B cell (primary cell): Measurements from ENCODE around the gene ST8SIA6. TPM values are rescaled to one million over a fixed set of nuclear protein-coding genes. Genes with fewer than 3 reads are reported as not detected.
A peak's percentile ranks its signal among the peaks of the same experiment; 100 is the strongest.

Experiments
- ATAC-seq: fragments of 200-7000 bp; cut with Tn5 transposase; one replicate; pipeline ENCODE4 v1.10.0; 2021; ENCODE audit warnings: low read depth, mild to moderate bottlenecking, moderate number of reproducible peaks, moderate library complexity
- CTCF ChIA-PET: fragments of 350-600 bp; sonication (Branson Sonifier 250); formaldehyde crosslinking; loops from one replicate; lab custom pipeline; 2021; ENCODE audit warnings: antibody characterized with exemption, inconsistent platforms; lab: Charles Lee
- POLR2A ChIA-PET: fragments of 350-600 bp; sonication (Branson Sonifier 250); formaldehyde crosslinking; loops from one replicate; lab custom pipeline; 2021; ENCODE audit warnings: antibody characterized with exemption; lab: Charles Lee
- DNase-seq: peaks from one replicate; pipeline ENCODE4 v3.0.0; 2013
- H2AFZ ChIP-seq: 2 replicates; pipeline ENCODE4 v1.6.1; 2012; ENCODE audit warnings: mild to moderate bottlenecking, low read depth, low read length; ENCODE audit not compliant: insufficient read depth, poor library complexity, severe bottlenecking
- H3K27ac ChIP-seq, 2 donors: 1 replicate in 1 of 2; 2 replicates in 1 of 2; pipeline ENCODE4 v1.5.1; 2012 to 2013; ENCODE audit warnings: low read length in 2 of 2, mild to moderate bottlenecking in 2 of 2, moderate library complexity in 1 of 2
- H3K27me3 ChIP-seq, 4 experiments: fragments of 200-600 bp in 1 of 4; sonication (generic) in 1 of 4; replicated peaks in 1 of 4; 1 replicate in 2 of 4; 2 replicates in 2 of 4; pipeline versions ENCODE4 v1.6.1 to v1.7.0; 2013 to 2016; ENCODE audit warnings: low read length in 3 of 4, mild to moderate bottlenecking in 2 of 4, mixed read lengths in 1 of 4, moderate library complexity in 1 of 4; ENCODE audit not compliant: insufficient read depth in 4 of 4, control insufficient read depth in 3 of 4; ENCODE audit errors: control extremely low read depth in 1 of 4
- H3K36me3 ChIP-seq, 2 experiments: replicated peaks in 1 of 2; 1 replicate in 1 of 2; 2 replicates in 1 of 2; pipeline versions ENCODE4 v1.6.1 to v1.7.1; 2013; ENCODE audit warnings: low read length in 1 of 2; ENCODE audit not compliant: insufficient read depth in 2 of 2, control insufficient read depth in 1 of 2; ENCODE audit errors: control extremely low read depth in 1 of 2, extremely low read depth in 1 of 2
- H3K4me1 ChIP-seq, 2 donors: fragments of 200-600 bp in 1 of 2; sonication (generic) in 1 of 2; 1 replicate in 1 of 2; 2 replicates in 1 of 2; pipeline versions ENCODE4 v1.5.1 to v1.6.1; 2013 to 2017; ENCODE audit warnings: low read length in 2 of 2; ENCODE audit not compliant: control insufficient read depth in 2 of 2, insufficient read depth in 2 of 2
- H3K4me2 ChIP-seq: replicated peaks from 2 replicates; pipeline ENCODE3; 2012; ENCODE audit warnings: mild to moderate bottlenecking, low read depth, low read length; ENCODE audit not compliant: poor library complexity, severe bottlenecking
- H3K4me3 ChIP-seq, 5 experiments: fragments of 200-600 bp in 1 of 5; sonication (generic) in 1 of 5; 1 replicate in 3 of 5; 2 replicates in 2 of 5; pipeline versions ENCODE4 v1.5.1 to v1.7.0; 2011 to 2016; ENCODE audit warnings: low read length in 4 of 5, mild to moderate bottlenecking in 4 of 5, low read depth in 2 of 5, control low read depth in 1 of 5, moderate library complexity in 1 of 5; ENCODE audit not compliant: insufficient read depth in 1 of 5; ENCODE audit errors: control extremely low read depth in 1 of 5, extremely low read depth in 1 of 5
- H3K79me2 ChIP-seq: fragments of 200-600 bp; sonication (generic); one replicate; pipeline ENCODE4 v1.6.0; 2016; ENCODE audit warnings: low read length; ENCODE audit not compliant: control insufficient read depth, insufficient read depth
- H3K9ac ChIP-seq: fragments of 200-600 bp; sonication (generic); 2 replicates; pipeline ENCODE4 v1.6.1; 2017; ENCODE audit warnings: mild to moderate bottlenecking, low read length, moderate library complexity
- H3K9me3 ChIP-seq, 3 donors: one replicate each; pipeline versions ENCODE4 v1.6.1 to v1.7.1; 2013; ENCODE audit warnings: low read length in 2 of 3; ENCODE audit not compliant: control insufficient read depth in 2 of 3, insufficient read depth in 1 of 3; ENCODE audit errors: control extremely low read depth in 1 of 3
- H4K20me1 ChIP-seq: 2 replicates; pipeline ENCODE4 v1.6.0; 2012; ENCODE audit warnings: mild to moderate bottlenecking, low read length; ENCODE audit not compliant: insufficient read depth, control insufficient read depth, poor library complexity, severe bottlenecking
- H3K27ac Mint-ChIP-seq: one replicate; pipeline ENCODE4 v1.8.0; 2021; ENCODE audit warnings: mixed read lengths
- H3K27me3 Mint-ChIP-seq: one replicate; pipeline ENCODE4 v1.8.0; 2021; ENCODE audit warnings: mixed read lengths
- H3K4me1 Mint-ChIP-seq: one replicate; pipeline ENCODE4 v1.8.0; 2021; ENCODE audit warnings: mixed read lengths
- H3K4me3 Mint-ChIP-seq: one replicate; pipeline ENCODE4 v1.8.0; 2021; ENCODE audit warnings: mixed read lengths
- H3K9me3 Mint-ChIP-seq: one replicate; pipeline ENCODE4 v1.8.0; 2022; ENCODE audit warnings: mixed read lengths; ENCODE audit not compliant: insufficient read depth
- CTCF ChIP-seq: fragments of 200-600 bp; IDR thresholded peaks from one replicate; pipeline ENCODE4 v1.8.0; 2022; ENCODE audit warnings: antibody characterized with exemption, mild to moderate bottlenecking
- EZH2 ChIP-seq: IDR thresholded peaks from 2 replicates; pipeline ENCODE4 v1.6.1; 2012; ENCODE audit warnings: borderline replicate concordance, low read depth, mild to moderate bottlenecking, moderate library complexity, low read length; ENCODE audit not compliant: insufficient read depth, poor library complexity, severe bottlenecking
- WGBS: methylation state at CpG from one replicate; pipeline ENCODE4 v1.1.5; 2013; ENCODE audit warnings: missing lambda C conversion rate; ENCODE audit not compliant: insufficient coverage; 5-methylcytosine and 5-hydroxymethylcytosine counted together
- intact Hi-C: fragments of 100-400 bp; cut with micrococcal nuclease; formaldehyde crosslinking; loops from one replicate; pipeline ENCODE4 v1.10.0; 2022
- polyA minus RNA-seq: library from RNA; depleted of rRNA, polyadenylated mRNA; stranded (reverse); fragments of >200 nt; gene quantifications from 2 replicates; pipeline ENCODE4 v1.2.3, GENCODE V29; 2012
- polyA plus RNA-seq: library from polyadenylated mRNA; depleted of rRNA; stranded (reverse); fragments of >200 nt; gene quantifications from 2 replicates; pipeline ENCODE4 v1.2.3, GENCODE V29; 2012
- total RNA-seq, 2 donors: library from RNA; stranded (reverse); fragments of 120-200 nt in 1 of 2; gene quantifications; 1 replicate in 1 of 2; 2 replicates in 1 of 2; pipeline versions ENCODE4 v1.2.3 to v1.2.4, GENCODE V29; 2013 to 2022

Gene ST8SIA6
- total RNA-seq (not detected in 2 replicates), polyA plus RNA-seq (0.04 TPM in 1 of 2 replicates, not detected in the other), polyA minus RNA-seq (not detected in 2 replicates)
- total RNA-seq (2013) = 0.44 TPM

GRCh38 chr10:17454161-17455014, at the start of gene ST8SIA6:
Gene ST8SIA6 (minus strand): TSS chr10:17454595. CDS start chr10:17454255, 340 bp downstream.
- WGBS = under 1% methylated on average over 90 of the region's 91 CpGs
- DNase-seq (no peak), ATAC-seq (no peak)
- TF ChIP-seq CTCF (no peak), EZH2 (no peak)
- Histone ChIP-seq H3K79me2 (no peaks in the 10 kb centered on the region), H4K20me1 (no peaks in the 10 kb centered on the region), H2AFZ (peak within 1 kb of the TSS; percentile 46), H3K4me1 (peaks cover 10 to 21% of the 10 kb centered on the region in 2 donors), H3K9ac (no peak within 1 kb of the TSS), H3K27ac (no peak within 1 kb of the TSS), H3K9me3 (no peaks in the 10 kb centered on the region), H3K27me3 (peaks cover 0 to 32% (median 25%) of the 10 kb centered on the region in 4 experiments), H3K36me3 (no peaks in the 10 kb centered on the region), H3K4me2 (peak within 1 kb of the TSS; percentile 69), H3K4me3 (no peak within 1 kb of the TSS)
- ChIA-PET CTCF (no interaction called here), POLR2A (no interaction called here)
- Mint-ChIP-seq H3K27me3 (peaks cover 54% of the 10 kb centered on the region), H3K4me3 (peak within 1 kb of the TSS; percentile 74), H3K4me1 (peaks cover 16% of the 10 kb centered on the region), H3K9me3 (peaks cover 3% of the 10 kb centered on the region), H3K27ac (no peak within 1 kb of the TSS)
- intact Hi-C loops = no loop called here

- Mint-ChIP-seq H3K27ac (no peak overlapping the region), H3K9me3 (peaks cover 3% of the 10 kb centered on the region), H3K4me1 (no peaks in the 10 kb centered on the region), H3K4me3 (no peak overlapping the region), H3K27me3 (peaks cover 8% of the 10 kb centered on the region)
- Histone ChIP-seq H3K79me2 (no peaks in the 10 kb centered on the region), H3K27ac (no peak overlapping the region), H3K4me1 (no peaks in the 10 kb centered on the region), H3K4me3 (no peak overlapping the region), H2AFZ (no peak overlapping the region), H4K20me1 (no peaks in the 10 kb centered on the region), H3K9ac (no peak overlapping the region), H3K4me2 (no peak overlapping the region), H3K36me3 (no peaks in the 10 kb centered on the region), H3K27me3 (no peaks in the 10 kb centered on the region), H3K9me3 (peaks cover 0 to 2% (median 0%) of the 10 kb centered on the region in 3 donors)
- intact Hi-C loops = no loop called here
- ATAC-seq = no peak
- no peak for TF ChIP-seq EZH2
- TF ChIP-seq CTCF = no peak
- DNase-seq = no peak
- ChIA-PET CTCF (no interaction called here), POLR2A (no interaction called here)
- WGBS = 84% methylated on average over 4 of the region's 7 CpGs
These were observed 49.4 kb upstream of the ST8SIA6 start for GRCh38 chr10:17503795-17504194.
